ENCODE measurements around the gene LILRB2. TPM values are rescaled to one million over a fixed set of nuclear protein-coding genes. Genes with fewer than 3 reads are reported as not detected.

LILRB2 gene
- total RNA-seq, 1 experiment from 2014 or later: not detected

GRCh38 chr19:54309811-54310210, 28.9 kb upstream of the LILRB2 start:
- Histone ChIP-seq H3K27ac (ENCODE audit: insufficient read length, low read depth, low read length) (no peak overlapping the region), H2BK20ac (ENCODE audit: low read depth, low read length, poor library complexity, severe bottlenecking) (no peak overlapping the region), H3K4me2 (ENCODE audit: insufficient read depth, insufficient read length, low read length) (no peak overlapping the region), H4K20me1 (ENCODE audit: control insufficient read depth, insufficient read depth, insufficient read length) (no peaks in the 10 kb centered on the region), H3K23ac (ENCODE audit: insufficient read length, low read depth, low read length) (no peak overlapping the region), H2AK5ac (ENCODE audit: insufficient read length, low read length) (no peak overlapping the region), H2BK120ac (ENCODE audit: low read depth, low read length, poor library complexity, severe bottlenecking) (no peak overlapping the region), H4K91ac (ENCODE audit: insufficient read length, low read depth, low read length) (no peak overlapping the region), H3K14ac (ENCODE audit: insufficient read depth, low read length) (no peak overlapping the region), H3K4ac (ENCODE audit: low read depth, low read length) (no peak overlapping the region), H2BK5ac (ENCODE audit: insufficient read length, low read length) (no peak overlapping the region), H4K8ac (replicated peaks; ENCODE audit: insufficient read length, low read depth, low read length) (no peak overlapping the region), H3K23me2 (ENCODE audit: insufficient read length, low read depth, low read length, poor library complexity, severe bottlenecking) (no peaks in the 10 kb centered on the region), H3K9me3 (ENCODE audit: control insufficient read depth, low read depth, low read length) (no peaks in the 10 kb centered on the region), H3K9ac (ENCODE audit: extremely low read depth, insufficient read length, low read length) (no peak overlapping the region), H3T11ph (ENCODE audit: low read length) (no peak overlapping the region), H3K27me3 (ENCODE audit: insufficient read depth, low read length) (no peaks in the 10 kb centered on the region), H2BK15ac (ENCODE audit: low read depth, low read length) (no peak overlapping the region), H4K5ac (ENCODE audit: insufficient read length, low read depth, low read length) (no peak overlapping the region), H2AFZ (ENCODE audit: low read length) (no peak overlapping the region), H3K56ac (ENCODE audit: insufficient read length, low read depth, low read length) (no peak overlapping the region), H3K4me1 (ENCODE audit: insufficient read depth, low read length) (no peaks in the 10 kb centered on the region), H3K79me2 (ENCODE audit: insufficient read depth, low read length) (no peaks in the 10 kb centered on the region), H3K79me1 (ENCODE audit: insufficient read depth, low read depth, low read length, poor library complexity, severe bottlenecking) (no peaks in the 10 kb centered on the region), H3K18ac (ENCODE audit: insufficient read length, low read depth, low read length) (no peak overlapping the region), H2BK12ac (ENCODE audit: insufficient read length, low read depth, low read length) (no peak overlapping the region)
- Mint-ChIP-seq H3K36me3 (ENCODE audit: insufficient read depth in 1 of 3, low read depth in 3 of 3) (no peaks in the 10 kb centered on the region), H3K4me1 (no peaks in the 10 kb centered on the region), H3K27me3 (ENCODE audit: low read depth) (peaks cover 47% of the 10 kb centered on the region), H3K9me3 (peaks cover 7 to 77% of the 10 kb centered on the region in 2 experiments), H3K4me3 (no peak overlapping the region), H3K27ac (no peak overlapping the region)
- no peak for TF ChIP-seq CTCF (conservative IDR thresholded peaks at IDR 0.05)
- DNase-seq: no peak
- no CpG with 5 or more reads among the region's 12 CpGs for WGBS (ENCODE audit: extremely low coverage, insufficient read length, low lambda C conversion rate)
